GM23338 (cell line): Measurements from ENCODE around the gene C15orf62. TPM values are rescaled to one million over a fixed set of nuclear protein-coding genes. Genes with fewer than 3 reads are reported as not detected.
A peak's percentile ranks its signal among the peaks of the same experiment; 100 is the strongest.

Experiments
- ATAC-seq: fragments of 200-7000 bp; cut with Tn5 transposase; 3 replicates; pipeline ENCODE4 v1.9.1; 2020
- DNase-seq: peaks from one replicate; pipeline ENCODE4 v3.0.0-alpha.2; 2015; ENCODE audit warnings: low spot score
- H2AFZ ChIP-seq: fragments of 200-600 bp; sonication (generic); 2 replicates; pipeline ENCODE4 v1.8.0; 2016; ENCODE audit warnings: antibody characterized with exemption, mild to moderate bottlenecking, moderate library complexity
- H3F3A ChIP-seq: fragments of 200-600 bp; sonication (generic); replicated peaks from 2 replicates; pipeline ENCODE4 v1.8.0; 2017; ENCODE audit warnings: antibody characterized with exemption, mixed run types, low read depth
- H3K27ac ChIP-seq: fragments of 200-600 bp; sonication (generic); 2 replicates; pipeline ENCODE4 v1.6.1; 2016; ENCODE audit warnings: low read depth
- H3K27me3 ChIP-seq: fragments of 200-600 bp; sonication (generic); 2 replicates; pipeline ENCODE4 v1.8.0; 2016; ENCODE audit warnings: mild to moderate bottlenecking, mixed run types, moderate library complexity; ENCODE audit not compliant: insufficient read depth
- H3K36me3 ChIP-seq: fragments of 200-600 bp; sonication (generic); 2 replicates; pipeline ENCODE4 v1.8.0; 2016; ENCODE audit warnings: mild to moderate bottlenecking; ENCODE audit not compliant: insufficient read depth
- H3K4me1 ChIP-seq: fragments of 200-600 bp; sonication (generic); 2 replicates; pipeline ENCODE4 v1.8.0; 2016; ENCODE audit warnings: mild to moderate bottlenecking, moderate library complexity; ENCODE audit not compliant: insufficient read depth
- H3K4me2 ChIP-seq: fragments of 200-600 bp; sonication (generic); 2 replicates; pipeline ENCODE4 v1.7.1; 2017; ENCODE audit warnings: mixed run types
- H3K4me3 ChIP-seq: fragments of 200-600 bp; sonication (generic); 2 replicates; pipeline ENCODE4 v1.6.1; 2016; ENCODE audit warnings: mixed run types
- H3K79me2 ChIP-seq: fragments of 200-600 bp; sonication (generic); replicated peaks from 2 replicates; pipeline ENCODE4 v1.8.0; 2017; ENCODE audit warnings: mild to moderate bottlenecking; ENCODE audit not compliant: insufficient read depth
- H3K9me2 ChIP-seq: fragments of 200-600 bp; sonication (generic); 2 replicates; pipeline ENCODE4 v1.8.0; 2017; ENCODE audit not compliant: insufficient read depth
- H4K20me1 ChIP-seq: fragments of 200-600 bp; sonication (generic); replicated peaks from 2 replicates; pipeline ENCODE4 v1.8.0; 2017; ENCODE audit warnings: mild to moderate bottlenecking; ENCODE audit not compliant: insufficient read depth
- H3K27ac Mint-ChIP-seq: 2 replicates; pipeline ENCODE4 v1.8.0; 2020; ENCODE audit warnings: inconsistent platforms, mild to moderate bottlenecking, moderate library complexity, mixed read lengths
- H3K27me3 Mint-ChIP-seq: 3 replicates; pipeline ENCODE4 v1.8.0; 2022; ENCODE audit warnings: low read depth, mild to moderate bottlenecking, moderate library complexity, mixed read lengths, inconsistent platforms; ENCODE audit not compliant: insufficient read depth, poor library complexity
- H3K36me3 Mint-ChIP-seq: 3 replicates; pipeline ENCODE4 v1.8.0; 2021; ENCODE audit warnings: low read depth, mild to moderate bottlenecking, inconsistent platforms, moderate library complexity, mixed read lengths
- H3K4me1 Mint-ChIP-seq: 3 replicates; pipeline ENCODE4 v1.8.0; 2020; ENCODE audit warnings: mild to moderate bottlenecking, inconsistent platforms, mixed read lengths
- H3K4me3 Mint-ChIP-seq: 3 replicates; pipeline ENCODE4 v1.8.0; 2021; ENCODE audit warnings: moderate library complexity, mild to moderate bottlenecking, inconsistent platforms, mixed read lengths
- H3K9me3 Mint-ChIP-seq: 3 replicates; pipeline ENCODE4 v1.8.0; 2020; ENCODE audit warnings: moderate library complexity, mild to moderate bottlenecking, inconsistent platforms, mixed read lengths
- CREB1 ChIP-seq: fragments of 250-450 bp; sonication (Bioruptor Pico); IDR thresholded peaks from 2 replicates; pipeline ENCODE4 v1.5.0; 2020; ENCODE audit warnings: low read depth, mild to moderate bottlenecking, moderate library complexity
- EZH2phosphoT487 ChIP-seq: fragments of 200-600 bp; sonication (generic); IDR thresholded peaks from one replicate; pipeline ENCODE4 v1.8.1; 2018; ENCODE audit warnings: antibody characterized with exemption; ENCODE audit not compliant: unreplicated experiment
- JUNB ChIP-seq: IDR thresholded peaks from one replicate; pipeline ENCODE4 v1.6.1; 2016; ENCODE audit warnings: antibody characterized with exemption; ENCODE audit not compliant: unreplicated experiment
- ZNF114 ChIP-seq: fragments of 250-450 bp; sonication (Bioruptor Pico); IDR thresholded peaks from 2 replicates; pipeline ENCODE4 v1.5.0; 2020; ENCODE audit warnings: mild to moderate bottlenecking, moderate library complexity
- ZNF331 ChIP-seq: fragments of 250-450 bp; sonication (Bioruptor Pico); IDR thresholded peaks from 2 replicates; pipeline ENCODE4 v1.5.0; 2020; ENCODE audit warnings: low read depth, mild to moderate bottlenecking, moderate library complexity
- polyA plus RNA-seq: library from polyadenylated mRNA; unstranded; fragments of >200 nt; fragmentation: Nextera tagmentation; extraction: Ambion mirVana; gene quantifications from 2 replicates; pipeline ENCODE4 v1.2.1, GENCODE V29; 2016
- total RNA-seq: library from RNA; depleted of rRNA; stranded (reverse); fragments of >200 nt; shearing (Covaris generic); gene quantifications from 2 replicates; pipeline ENCODE4 v1.2.3, GENCODE V29; 2014
- TF ChIP-seq, protein P1 (sequence below): IDR thresholded peaks from 2 replicates; pipeline ENCODE4 v1.6.1; 2016; ENCODE audit warnings: antibody characterized with exemption
- TF ChIP-seq, protein P2 (sequence below): IDR thresholded peaks from one replicate; pipeline ENCODE4 v1.6.1; 2018; ENCODE audit warnings: antibody characterized with exemption; ENCODE audit not compliant: unreplicated experiment
- TF ChIP-seq, protein P3 (sequence below), 2 experiments: fragments of 200-600 bp in 1 of 2; sonication (generic) in 1 of 2; conservative IDR thresholded peaks; 2 replicates each; pipeline versions ENCODE4 v1.5.1 to v1.6.1; 2016 to 2017; ENCODE audit warnings: antibody characterized with exemption in 2 of 2, low read depth in 2 of 2, mild to moderate bottlenecking in 2 of 2, moderate library complexity in 1 of 2

Gene C15orf62
- total and polyA plus RNA-seq, 2 experiments from 2014 or later, result 0.16 to 0.80 TPM

DNA sequence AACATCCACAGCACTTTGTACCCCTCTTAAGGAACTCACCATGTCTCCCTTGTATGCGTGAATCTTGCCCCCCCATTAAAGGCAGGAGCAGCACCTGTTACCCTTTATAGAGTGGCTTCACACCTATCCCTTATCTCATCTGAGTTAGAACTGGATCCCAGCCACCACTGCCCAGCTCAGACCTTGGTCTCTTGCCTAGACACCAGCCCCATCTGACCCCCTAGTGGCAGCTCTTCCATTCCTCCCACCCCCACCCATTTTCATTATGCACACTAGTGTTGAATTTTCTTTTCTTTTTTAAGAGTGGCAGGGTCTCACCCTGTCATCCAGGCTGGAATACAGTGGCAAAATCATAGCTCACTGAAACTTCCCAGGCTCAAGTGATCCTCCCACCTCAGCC lies 33.9 kb downstream of the C15orf62 start:
- H3K9me3 Mint-ChIP-seq, result no peaks in the 10 kb centered on the region
- no peak overlapping the region for H3K27ac Mint-ChIP-seq

DNA sequence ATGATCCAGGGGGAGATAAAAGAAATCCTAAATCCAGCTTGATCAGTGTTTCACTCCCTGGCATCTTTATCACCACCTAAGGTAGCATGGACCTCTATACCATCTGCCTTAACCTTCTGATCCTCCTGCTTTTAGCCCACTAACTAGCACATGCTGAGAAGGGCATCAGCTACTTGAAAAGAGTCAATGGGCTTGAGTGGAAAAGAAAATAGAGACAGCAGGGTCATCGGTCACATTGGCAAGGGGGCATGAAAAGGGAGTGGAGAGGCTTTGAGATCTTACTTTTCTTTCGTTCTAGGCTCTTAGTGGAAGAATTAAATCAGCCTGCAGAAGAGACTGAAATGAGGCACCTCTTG lies 36.9 kb downstream of the C15orf62 start:
- peaks cover 14% of the 10 kb centered on the region for H3K27me3 Mint-ChIP-seq
- H3K4me2 ChIP-seq, result peak overlapping the region; percentile 92
- H3K4me3 ChIP-seq, result peak overlapping the region; percentile 94
- H3K9me3 Mint-ChIP-seq, result no peaks in the 10 kb centered on the region
- peak overlapping the region; percentile 99 for H3K4me3 Mint-ChIP-seq
- ATAC-seq, result no peak
- no peaks in the 10 kb centered on the region for H3K27me3 ChIP-seq
- DNase-seq, result no peak
- 0 out of 2 replicates have a peak overlapping the region, but pooled peaks have one; percentile 57 for H3K27ac ChIP-seq
- H3F3A ChIP-seq, result peaks cover 8% of the 10 kb centered on the region; the same call in 1 of the 2 replicates
- peaks cover 2% of the 10 kb centered on the region; the same call in 1 of the 3 replicates for H3K36me3 Mint-ChIP-seq
- H3K79me2 ChIP-seq, result peaks cover 22% of the 10 kb centered on the region
- peak overlapping the region; percentile 100 for H2AFZ ChIP-seq
- peaks cover 8% of the 10 kb centered on the region; the same call in 1 of the 2 replicates for H3K4me1 ChIP-seq
- peak overlapping the region; percentile 44 for H3K27ac Mint-ChIP-seq
- H3K4me1 Mint-ChIP-seq, result peaks cover 16% of the 10 kb centered on the region
- no peaks in the 10 kb centered on the region for H3K36me3 ChIP-seq
- peaks cover 2% of the 10 kb centered on the region; the same call in 1 of the 2 replicates for H4K20me1 ChIP-seq
- H3K9me2 ChIP-seq, result no peaks in the 10 kb centered on the region
- no peak for TF ChIP-seq CREB1 (CRISPR knock-in tag)
- no peak for TF ChIP-seq JUNB
- no peak for TF ChIP-seq EZH2phosphoT487
- TF ChIP-seq, protein P1, sequence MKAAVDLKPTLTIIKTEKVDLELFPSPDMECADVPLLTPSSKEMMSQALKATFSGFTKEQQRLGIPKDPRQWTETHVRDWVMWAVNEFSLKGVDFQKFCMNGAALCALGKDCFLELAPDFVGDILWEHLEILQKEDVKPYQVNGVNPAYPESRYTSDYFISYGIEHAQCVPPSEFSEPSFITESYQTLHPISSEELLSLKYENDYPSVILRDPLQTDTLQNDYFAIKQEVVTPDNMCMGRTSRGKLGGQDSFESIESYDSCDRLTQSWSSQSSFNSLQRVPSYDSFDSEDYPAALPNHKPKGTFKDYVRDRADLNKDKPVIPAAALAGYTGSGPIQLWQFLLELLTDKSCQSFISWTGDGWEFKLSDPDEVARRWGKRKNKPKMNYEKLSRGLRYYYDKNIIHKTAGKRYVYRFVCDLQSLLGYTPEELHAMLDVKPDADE, result no peak
- TF ChIP-seq, protein P2, sequence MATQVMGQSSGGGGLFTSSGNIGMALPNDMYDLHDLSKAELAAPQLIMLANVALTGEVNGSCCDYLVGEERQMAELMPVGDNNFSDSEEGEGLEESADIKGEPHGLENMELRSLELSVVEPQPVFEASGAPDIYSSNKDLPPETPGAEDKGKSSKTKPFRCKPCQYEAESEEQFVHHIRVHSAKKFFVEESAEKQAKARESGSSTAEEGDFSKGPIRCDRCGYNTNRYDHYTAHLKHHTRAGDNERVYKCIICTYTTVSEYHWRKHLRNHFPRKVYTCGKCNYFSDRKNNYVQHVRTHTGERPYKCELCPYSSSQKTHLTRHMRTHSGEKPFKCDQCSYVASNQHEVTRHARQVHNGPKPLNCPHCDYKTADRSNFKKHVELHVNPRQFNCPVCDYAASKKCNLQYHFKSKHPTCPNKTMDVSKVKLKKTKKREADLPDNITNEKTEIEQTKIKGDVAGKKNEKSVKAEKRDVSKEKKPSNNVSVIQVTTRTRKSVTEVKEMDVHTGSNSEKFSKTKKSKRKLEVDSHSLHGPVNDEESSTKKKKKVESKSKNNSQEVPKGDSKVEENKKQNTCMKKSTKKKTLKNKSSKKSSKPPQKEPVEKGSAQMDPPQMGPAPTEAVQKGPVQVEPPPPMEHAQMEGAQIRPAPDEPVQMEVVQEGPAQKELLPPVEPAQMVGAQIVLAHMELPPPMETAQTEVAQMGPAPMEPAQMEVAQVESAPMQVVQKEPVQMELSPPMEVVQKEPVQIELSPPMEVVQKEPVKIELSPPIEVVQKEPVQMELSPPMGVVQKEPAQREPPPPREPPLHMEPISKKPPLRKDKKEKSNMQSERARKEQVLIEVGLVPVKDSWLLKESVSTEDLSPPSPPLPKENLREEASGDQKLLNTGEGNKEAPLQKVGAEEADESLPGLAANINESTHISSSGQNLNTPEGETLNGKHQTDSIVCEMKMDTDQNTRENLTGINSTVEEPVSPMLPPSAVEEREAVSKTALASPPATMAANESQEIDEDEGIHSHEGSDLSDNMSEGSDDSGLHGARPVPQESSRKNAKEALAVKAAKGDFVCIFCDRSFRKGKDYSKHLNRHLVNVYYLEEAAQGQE, result no peak
- TF ChIP-seq ZNF331 (CRISPR knock-in tag), result no peak

More for the DNA sequence above, 33.9 kb downstream of the C15orf62 start:
- no peaks in the 10 kb centered on the region for H3K9me2 ChIP-seq
- H4K20me1 ChIP-seq, result peaks cover 3% of the 10 kb centered on the region; the same call in 1 of the 2 replicates
- no peak overlapping the region for H2AFZ ChIP-seq
- H3K4me1 ChIP-seq, result peaks cover 27% of the 10 kb centered on the region
- TF ChIP-seq, protein P1, result no peak
- no peak for TF ChIP-seq ZNF114 (CRISPR knock-in tag)
- TF ChIP-seq, protein P3, sequence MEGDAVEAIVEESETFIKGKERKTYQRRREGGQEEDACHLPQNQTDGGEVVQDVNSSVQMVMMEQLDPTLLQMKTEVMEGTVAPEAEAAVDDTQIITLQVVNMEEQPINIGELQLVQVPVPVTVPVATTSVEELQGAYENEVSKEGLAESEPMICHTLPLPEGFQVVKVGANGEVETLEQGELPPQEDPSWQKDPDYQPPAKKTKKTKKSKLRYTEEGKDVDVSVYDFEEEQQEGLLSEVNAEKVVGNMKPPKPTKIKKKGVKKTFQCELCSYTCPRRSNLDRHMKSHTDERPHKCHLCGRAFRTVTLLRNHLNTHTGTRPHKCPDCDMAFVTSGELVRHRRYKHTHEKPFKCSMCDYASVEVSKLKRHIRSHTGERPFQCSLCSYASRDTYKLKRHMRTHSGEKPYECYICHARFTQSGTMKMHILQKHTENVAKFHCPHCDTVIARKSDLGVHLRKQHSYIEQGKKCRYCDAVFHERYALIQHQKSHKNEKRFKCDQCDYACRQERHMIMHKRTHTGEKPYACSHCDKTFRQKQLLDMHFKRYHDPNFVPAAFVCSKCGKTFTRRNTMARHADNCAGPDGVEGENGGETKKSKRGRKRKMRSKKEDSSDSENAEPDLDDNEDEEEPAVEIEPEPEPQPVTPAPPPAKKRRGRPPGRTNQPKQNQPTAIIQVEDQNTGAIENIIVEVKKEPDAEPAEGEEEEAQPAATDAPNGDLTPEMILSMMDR (conservative IDR thresholded peaks at IDR 0.05; ENCODE audit: low read depth in 2 of 2), result 0 out of 4 replicates have a peak, but pooled peaks have one; percentile 12 to 22
- TF ChIP-seq, protein P2, result no peak
- ATAC-seq (no peak), DNase-seq (no peak)
- Mint-ChIP-seq H3K36me3 (peaks cover 7% of the 10 kb centered on the region; the same call in 2 of the 3 replicates), H3K27me3 (peaks cover 15% of the 10 kb centered on the region), H3K4me1 (peaks cover 26% of the 10 kb centered on the region), H3K4me3 (no peak overlapping the region)
- H3K36me3 ChIP-seq, result no peaks in the 10 kb centered on the region
- H3F3A ChIP-seq, result peaks cover 11% of the 10 kb centered on the region; the same call in 1 of the 2 replicates
- H3K27me3 ChIP-seq, result no peaks in the 10 kb centered on the region
- H3K79me2 ChIP-seq, result peaks cover 32% of the 10 kb centered on the region
- H3K4me2 ChIP-seq, result no peak overlapping the region
- H3K4me3 ChIP-seq, result no peak overlapping the region
- no peak overlapping the region for H3K27ac ChIP-seq
